AG04449 (cell line): ENCODE results near the gene AHI1.
"Not testable (repeated sequence)": the region's sequence is repeated elsewhere in the genome, so short reads cannot be mapped to it uniquely, and the experiment has no call there.

Source experiments
- CTCF ChIA-PET: fragments of 350-600 bp; formaldehyde crosslinking; extraction: SDS; loops from one replicate; lab custom pipeline; 2021; ENCODE audit warnings: antibody characterized with exemption; lab: Yijun Ruan, JAX
- POLR2A ChIA-PET: fragments of 400-600, 350-600 bp; formaldehyde crosslinking; extraction: SDS; loops from one replicate; lab custom pipeline; 2020; ENCODE audit warnings: antibody characterized with exemption, inconsistent platforms; lab: Yijun Ruan, JAX
- DNase-seq: peaks from one replicate; pipeline ENCODE4 v3.0.0-alpha.2; 2010; ENCODE audit warnings: low read depth, low spot score
- H3K4me3 ChIP-seq: 2 replicates; pipeline ENCODE4 v1.5.1; 2011; ENCODE audit warnings: low read depth, mild to moderate bottlenecking, control low read depth, low read length
- TF ChIP-seq, protein P1 (sequence below): IDR thresholded peaks from one replicate; pipeline ENCODE4 v1.5.1; 2011; ENCODE audit warnings: mild to moderate bottlenecking, moderate library complexity, low read length, control low read depth, inconsistent platforms; ENCODE audit not compliant: insufficient read depth; ENCODE audit errors: missing control alignments

AHI1 gene

DNA sequence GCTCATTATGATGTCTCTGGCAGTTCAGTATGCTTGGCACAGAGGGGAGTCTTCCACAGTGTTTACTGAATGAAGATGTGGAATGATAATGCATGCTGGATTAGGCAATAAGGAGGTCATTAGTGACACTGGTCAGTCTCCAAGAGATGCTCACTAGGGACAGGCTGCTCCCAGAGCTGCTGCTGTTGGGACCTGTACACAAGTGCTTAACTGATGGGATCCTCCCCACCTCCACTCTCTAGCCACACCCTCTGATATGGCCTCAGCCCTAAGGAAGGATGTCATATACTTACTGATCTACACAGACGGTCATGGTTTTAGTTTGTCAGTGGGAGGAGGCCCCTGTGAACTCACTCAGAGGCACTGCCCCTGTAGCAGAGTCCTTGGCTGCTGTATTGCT lies 243.1 kb downstream of the AHI1 start:
- DNase-seq: no peak
- ChIA-PET CTCF (no interaction called here), POLR2A (no interaction called here)
- TF ChIP-seq, protein P1, sequence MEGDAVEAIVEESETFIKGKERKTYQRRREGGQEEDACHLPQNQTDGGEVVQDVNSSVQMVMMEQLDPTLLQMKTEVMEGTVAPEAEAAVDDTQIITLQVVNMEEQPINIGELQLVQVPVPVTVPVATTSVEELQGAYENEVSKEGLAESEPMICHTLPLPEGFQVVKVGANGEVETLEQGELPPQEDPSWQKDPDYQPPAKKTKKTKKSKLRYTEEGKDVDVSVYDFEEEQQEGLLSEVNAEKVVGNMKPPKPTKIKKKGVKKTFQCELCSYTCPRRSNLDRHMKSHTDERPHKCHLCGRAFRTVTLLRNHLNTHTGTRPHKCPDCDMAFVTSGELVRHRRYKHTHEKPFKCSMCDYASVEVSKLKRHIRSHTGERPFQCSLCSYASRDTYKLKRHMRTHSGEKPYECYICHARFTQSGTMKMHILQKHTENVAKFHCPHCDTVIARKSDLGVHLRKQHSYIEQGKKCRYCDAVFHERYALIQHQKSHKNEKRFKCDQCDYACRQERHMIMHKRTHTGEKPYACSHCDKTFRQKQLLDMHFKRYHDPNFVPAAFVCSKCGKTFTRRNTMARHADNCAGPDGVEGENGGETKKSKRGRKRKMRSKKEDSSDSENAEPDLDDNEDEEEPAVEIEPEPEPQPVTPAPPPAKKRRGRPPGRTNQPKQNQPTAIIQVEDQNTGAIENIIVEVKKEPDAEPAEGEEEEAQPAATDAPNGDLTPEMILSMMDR: no peak
- H3K4me3 ChIP-seq: no peak overlapping the region

DNA sequence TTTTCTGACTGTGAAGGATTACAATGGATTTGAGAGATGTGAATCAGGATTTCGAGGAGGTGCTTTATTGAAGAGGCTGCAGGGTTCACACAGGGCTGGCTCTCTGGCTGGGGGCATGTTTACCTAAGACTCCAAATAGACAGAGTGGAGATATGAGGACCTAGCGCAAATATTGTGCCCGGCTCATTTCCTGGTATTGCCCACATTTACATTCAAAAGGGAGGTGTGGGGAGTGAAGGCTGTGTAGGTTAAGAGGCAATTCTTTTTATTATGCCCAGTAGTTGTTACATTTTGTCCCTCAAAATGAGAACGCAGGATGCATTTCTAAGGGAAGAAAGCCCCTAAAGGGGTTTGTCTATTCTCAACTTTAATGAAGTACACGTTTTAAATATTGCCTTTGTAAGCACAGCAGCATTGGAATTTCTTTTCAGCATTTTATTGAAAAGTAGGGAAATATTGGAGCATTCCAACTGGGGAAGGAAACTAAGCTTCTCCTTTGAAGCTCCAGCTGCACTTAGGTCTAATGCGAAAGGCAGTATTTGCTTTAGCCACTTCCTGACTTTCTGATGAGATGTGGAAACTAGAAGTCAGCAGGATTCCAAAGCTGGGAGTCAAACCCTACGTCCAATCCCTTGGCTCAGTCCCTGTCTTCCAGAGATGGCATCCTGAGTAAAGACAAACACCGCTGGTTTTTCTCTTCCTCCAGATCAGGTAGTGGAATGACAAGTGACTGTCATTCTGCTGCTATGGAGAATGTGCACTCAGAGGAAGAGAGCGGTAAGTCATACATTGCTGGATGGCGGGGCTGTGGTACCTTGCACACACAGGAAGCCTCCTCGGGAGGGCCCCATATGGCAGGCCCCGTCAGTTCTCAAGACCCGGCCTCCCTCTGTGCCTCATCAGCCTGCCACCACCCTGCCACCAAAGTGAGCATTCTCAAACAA lies 245.8 kb downstream of the AHI1 start:
- no peak overlapping the region for H3K4me3 ChIP-seq
- CTCF ChIA-PET: interaction anchor here (1.3 kb wide), 1 partner anchor 89 kb away, joined by 3 read pairs; no protein-coding TSS in a partner anchor
- DNase-seq: peak; percentile 31
- POLR2A ChIA-PET: no interaction called here
- TF ChIP-seq, protein P1: no peak

DNA sequence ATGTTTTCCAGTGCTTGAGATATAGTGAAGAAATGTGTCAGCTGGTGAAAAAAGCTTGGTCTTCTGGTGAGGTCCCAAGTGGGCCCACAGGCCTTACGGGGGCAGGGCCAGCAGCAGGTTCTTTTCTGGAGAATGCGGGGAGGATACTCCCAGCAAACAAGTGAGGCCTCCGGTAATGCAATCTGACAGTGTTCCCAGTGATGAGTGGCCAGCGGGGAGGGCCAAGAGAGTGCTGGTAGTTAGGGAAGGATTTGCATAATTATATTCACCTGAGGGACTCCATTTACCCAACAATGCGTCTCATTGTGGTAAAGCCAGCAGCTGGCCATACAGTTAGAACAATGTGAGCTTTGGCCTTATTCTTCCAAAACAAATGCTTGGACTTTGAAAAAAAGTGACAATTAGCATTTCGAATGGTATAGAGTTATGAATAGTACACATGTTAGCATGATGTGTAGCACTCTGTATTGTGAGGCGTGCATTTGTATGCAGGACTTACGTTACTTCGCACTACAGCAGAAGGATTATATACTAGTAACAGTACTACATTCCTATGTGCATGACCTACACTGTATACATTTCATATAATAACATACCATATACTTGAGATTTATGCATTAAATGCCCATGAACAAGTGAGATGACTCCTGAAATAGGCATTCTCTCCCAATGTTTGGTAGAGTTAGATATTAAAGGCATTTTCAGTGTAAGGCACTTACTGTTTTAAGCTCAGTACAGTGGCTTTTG lies 246.6 kb downstream of the AHI1 start:
- ChIA-PET POLR2A (no interaction called here), CTCF (no interaction called here)
- TF ChIP-seq, protein P1: no peak
- no peak overlapping the region for H3K4me3 ChIP-seq
- DNase-seq: no peak

DNA sequence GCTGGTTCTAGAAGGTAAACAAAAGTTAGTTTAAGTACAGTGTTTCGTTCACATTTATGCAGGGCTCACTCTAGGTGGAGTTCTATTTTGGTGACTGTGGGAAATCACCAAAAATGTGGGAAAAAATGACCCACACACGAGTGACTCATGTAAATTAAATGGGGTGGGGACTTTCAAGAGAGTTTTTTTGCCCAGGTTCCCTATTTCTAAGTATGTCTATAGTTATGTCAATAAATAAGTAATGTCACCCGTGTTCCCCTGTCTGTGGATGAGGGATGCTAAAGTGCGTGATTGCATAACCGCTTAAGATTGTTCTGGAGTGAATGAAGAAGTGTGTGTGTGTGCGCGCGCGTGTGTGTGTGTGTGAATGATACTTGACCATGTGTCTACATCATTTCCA lies 247.3 kb downstream of the AHI1 start:
- no peak for DNase-seq
- POLR2A ChIA-PET: no interaction called here
- TF ChIP-seq, protein P1: no peak

DNA sequence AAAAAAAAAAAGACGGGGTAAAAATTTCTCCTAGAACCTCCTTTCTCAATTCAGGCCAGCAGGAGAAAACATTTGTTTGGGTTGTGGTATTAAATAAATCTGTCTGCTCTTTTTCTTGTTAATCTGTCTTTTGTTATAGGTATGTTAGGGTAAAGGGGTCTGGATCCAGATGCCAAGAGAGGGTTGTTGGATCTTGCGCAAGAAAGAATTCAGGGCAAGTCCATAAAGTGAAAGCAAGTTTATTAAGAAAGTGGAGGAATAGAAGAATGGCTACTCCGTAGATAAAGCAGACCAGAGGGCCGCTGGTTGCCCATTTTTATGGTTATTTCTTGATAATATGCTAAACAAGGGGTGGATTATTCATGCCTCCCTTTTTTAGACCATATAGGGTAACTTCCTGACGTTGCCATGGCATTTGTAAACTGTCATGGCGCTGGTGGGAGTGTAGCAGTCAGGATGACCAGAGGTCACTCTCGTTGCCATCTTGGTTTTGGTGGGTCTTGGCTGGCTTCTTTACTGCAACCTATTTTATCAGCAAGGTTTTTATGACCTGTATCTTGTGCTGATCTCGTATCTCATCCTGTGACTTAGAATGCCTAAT lies 251.0 kb downstream of the AHI1 start:
- POLR2A ChIA-PET, CTCF ChIA-PET, H3K4me3 ChIP-seq, DNase-seq: not testable (repeated sequence)

More for the DNA sequence above, 247.3 kb downstream of the AHI1 start:
- CTCF ChIA-PET: no interaction called here
- no peak overlapping the region for H3K4me3 ChIP-seq

DNA sequence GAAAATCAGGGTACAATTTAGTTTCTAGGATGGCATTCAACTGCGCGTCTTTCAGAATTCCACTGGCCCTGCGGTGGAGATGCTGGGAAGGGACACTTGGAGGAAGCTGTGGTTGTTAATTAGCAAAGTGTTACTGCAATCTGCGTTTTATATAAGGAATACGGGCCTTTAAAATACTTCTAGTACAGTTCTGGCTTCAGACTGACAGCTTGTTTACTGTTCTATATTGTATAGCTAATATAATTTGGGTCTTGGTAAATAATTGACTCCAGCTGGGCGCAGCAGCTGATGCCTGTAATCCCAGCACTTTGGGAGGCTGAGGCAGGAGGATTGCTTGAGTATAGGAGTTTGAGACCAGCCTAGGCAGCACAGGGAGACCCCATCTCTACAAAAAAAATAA lies 252.7 kb downstream of the AHI1 start:
- CTCF ChIA-PET: no interaction called here
- DNase-seq: no peak
- POLR2A ChIA-PET: no interaction called here
- no peak overlapping the region for H3K4me3 ChIP-seq
- TF ChIP-seq, protein P1: no peak
